Measurements from ENCODE around the gene IFIT1. TPM values are rescaled to one million over a fixed set of nuclear protein-coding genes. Genes with fewer than 3 reads are reported as not detected.

IFIT1 gene
- total RNA-seq, 2 experiments from 2014 or later: 5.9 to 6.0 TPM

GRCh38 chr10:89454561-89455347, 62.3 kb downstream of the IFIT1 start:
- no peak for DNase-seq
- Mint-ChIP-seq H3K9me3 (no peaks in the 10 kb centered on the region), H3K27me3 (ENCODE audit: low read depth) (peaks cover 3% of the 10 kb centered on the region), H3K4me1 (ENCODE audit: low read depth) (peaks cover 5% of the 10 kb centered on the region), H3K36me3 (ENCODE audit: low read depth) (no peaks in the 10 kb centered on the region), H3K4me3 (no peak overlapping the region), H3K27ac (no peak overlapping the region)
- CTCF ChIA-PET: interaction anchor here (0.7 kb wide), 1 partner anchor 67 kb away, joined by 5 read pairs; no protein-coding TSS in a partner anchor
- intact Hi-C loops (cut with micrococcal nuclease): no loop called here

Other genes with a start within 250 kb of the IFIT1 start
- under 1 TPM; 0.12 to 0.22 TPM for gene CH25H, start 185.3 kb upstream of the IFIT1 start, total RNA-seq
- 10 to 100 TPM; 16.1 to 17.2 TPM for gene LIPA, start 140.8 kb upstream of the IFIT1 start, total RNA-seq
- gene IFIT2, start 90.6 kb upstream of the IFIT1 start, total RNA-seq: 10 to 100 TPM; 35.7 to 39.4 TPM
- 10 to 100 TPM; 13.9 to 14.4 TPM for gene IFIT3, start 64.6 kb upstream of the IFIT1 start, total RNA-seq
- gene IFIT1B, start 14.6 kb upstream of the IFIT1 start, total RNA-seq: not detected
- 1 to 10 TPM; 7.0 to 7.2 TPM for gene IFIT5, start 21.9 kb downstream of the IFIT1 start, total RNA-seq
- gene SLC16A12, start 143.0 kb downstream of the IFIT1 start, total RNA-seq: not detected